Activated T-cell treated with anti-CD3 and anti-CD28 coated beads for 24 hours (primary cell): ENCODE results near the gene FGD3.
"Not testable (repeated sequence)": the region's sequence is repeated elsewhere in the genome, so short reads cannot be mapped to it uniquely, and the experiment has no call there.

Source experiments
- DNase-seq: peaks from one replicate; pipeline ENCODE4 v3.0.0-alpha.2; 2020; ENCODE audit warnings: low read depth

The FGD3 gene

GRCh38 chr9:93007529-93008058 lies 60.3 kb downstream of the FGD3 start:
- no peak for DNase-seq

GRCh38 chr9:93008457-93008856 lies 61.1 kb downstream of the FGD3 start:
- no peak for DNase-seq

GRCh38 chr9:93009337-93010015 lies 62.2 kb downstream of the FGD3 start:
- no peak for DNase-seq

GRCh38 chr9:93010056-93010455 lies 62.7 kb downstream of the FGD3 start:
- no peak for DNase-seq

- DNase-seq: no peak
Measured at GRCh38 chr9:93010704-93011103, 63.4 kb downstream of the FGD3 start.

GRCh38 chr9:93011114-93011513 lies 63.8 kb downstream of the FGD3 start:
- no peak for DNase-seq

GRCh38 chr9:93012963-93013855 lies 65.9 kb downstream of the FGD3 start:
- no peak for DNase-seq

GRCh38 chr9:93013856-93014582 lies 66.7 kb downstream of the FGD3 start:
- DNase-seq: no peak

GRCh38 chr9:93015190-93015589 lies 67.9 kb downstream of the FGD3 start:
- not testable (repeated sequence) for DNase-seq

GRCh38 chr9:93017621-93018020 lies 70.3 kb downstream of the FGD3 start:
- no peak for DNase-seq

GRCh38 chr9:93020151-93020550 lies 72.8 kb downstream of the FGD3 start:
- no peak for DNase-seq

- no peak for DNase-seq
Measured at GRCh38 chr9:93020771-93021670, 73.7 kb downstream of the FGD3 start.

GRCh38 chr9:93022066-93022465 lies 74.7 kb downstream of the FGD3 start:
- no peak for DNase-seq

- no peak for DNase-seq
Measured at GRCh38 chr9:93022721-93023520, 75.6 kb downstream of the FGD3 start.

GRCh38 chr9:93023521-93023815 lies 76.1 kb downstream of the FGD3 start:
- no peak for DNase-seq

- no peak for DNase-seq
Measured at GRCh38 chr9:93024646-93024910, 77.3 kb downstream of the FGD3 start.

- no peak for DNase-seq
Measured at GRCh38 chr9:93024986-93025630, 77.8 kb downstream of the FGD3 start.

GRCh38 chr9:93025736-93026135 lies 78.4 kb downstream of the FGD3 start:
- no peak for DNase-seq

GRCh38 chr9:93026640-93027039 lies 79.3 kb downstream of the FGD3 start:
- DNase-seq: no peak

- DNase-seq: no peak
Measured at GRCh38 chr9:93027750-93028149, 80.4 kb downstream of the FGD3 start.
